ENCODE results near the gene ADAMTS2.

DNA sequence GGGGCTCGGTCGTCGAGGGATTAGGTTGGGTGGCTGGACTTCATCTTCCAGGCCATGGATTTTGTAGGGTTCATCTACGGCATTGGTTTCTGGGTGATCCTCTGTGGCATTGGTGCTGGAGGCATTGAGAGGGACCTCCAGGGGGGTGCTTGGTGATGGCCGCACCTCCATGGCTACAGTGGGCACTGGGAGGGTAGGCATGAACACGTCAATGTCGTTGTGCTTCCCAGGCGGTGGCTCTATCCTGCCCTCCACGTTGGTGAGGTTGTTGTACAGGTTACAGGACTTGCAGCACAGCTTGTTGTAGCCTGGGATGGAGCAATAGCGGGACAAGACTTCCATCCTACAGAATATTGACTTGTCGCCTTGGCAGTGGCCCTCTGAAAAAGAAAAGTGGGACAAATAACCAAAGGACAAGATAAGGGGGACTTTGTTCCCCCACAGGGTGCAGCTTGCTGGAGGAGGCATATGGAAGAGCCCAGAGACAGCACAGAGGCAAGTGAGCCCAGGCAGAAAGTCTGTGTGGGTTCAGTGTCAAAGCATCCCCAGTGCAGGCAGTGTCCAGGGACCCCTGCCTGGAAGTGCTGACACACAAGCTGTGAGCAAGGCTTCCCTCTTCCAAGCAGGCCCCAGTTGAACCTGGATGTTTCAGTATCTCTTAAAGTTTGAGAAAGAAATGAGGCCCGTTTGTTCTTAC, 231.2 kb downstream of the ADAMTS2 start:
- TF ChIP-seq, protein P1, sequence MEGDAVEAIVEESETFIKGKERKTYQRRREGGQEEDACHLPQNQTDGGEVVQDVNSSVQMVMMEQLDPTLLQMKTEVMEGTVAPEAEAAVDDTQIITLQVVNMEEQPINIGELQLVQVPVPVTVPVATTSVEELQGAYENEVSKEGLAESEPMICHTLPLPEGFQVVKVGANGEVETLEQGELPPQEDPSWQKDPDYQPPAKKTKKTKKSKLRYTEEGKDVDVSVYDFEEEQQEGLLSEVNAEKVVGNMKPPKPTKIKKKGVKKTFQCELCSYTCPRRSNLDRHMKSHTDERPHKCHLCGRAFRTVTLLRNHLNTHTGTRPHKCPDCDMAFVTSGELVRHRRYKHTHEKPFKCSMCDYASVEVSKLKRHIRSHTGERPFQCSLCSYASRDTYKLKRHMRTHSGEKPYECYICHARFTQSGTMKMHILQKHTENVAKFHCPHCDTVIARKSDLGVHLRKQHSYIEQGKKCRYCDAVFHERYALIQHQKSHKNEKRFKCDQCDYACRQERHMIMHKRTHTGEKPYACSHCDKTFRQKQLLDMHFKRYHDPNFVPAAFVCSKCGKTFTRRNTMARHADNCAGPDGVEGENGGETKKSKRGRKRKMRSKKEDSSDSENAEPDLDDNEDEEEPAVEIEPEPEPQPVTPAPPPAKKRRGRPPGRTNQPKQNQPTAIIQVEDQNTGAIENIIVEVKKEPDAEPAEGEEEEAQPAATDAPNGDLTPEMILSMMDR (IDR thresholded peaks at IDR 0.05), result no peak
- TF ChIP-seq POLR2A (IDR thresholded peaks at IDR 0.05), result no peak

Data from transverse colon (tissue), 3 donors.